HepG2 (cell line): ENCODE results near the gene TLNRD1. TPM values are rescaled to one million over a fixed set of nuclear protein-coding genes. Genes with fewer than 3 reads are reported as not detected.

Source experiments
- ZNF407 ChIP-seq: sonication (generic); formaldehyde crosslinking; IDR thresholded peaks from one replicate; pipeline ENCODE4 v1.5.1; 2020; ENCODE audit warnings: mild to moderate bottlenecking, missing genetic modification reagents; ENCODE audit errors: not compliant biosample characterization
- polyA plus RNA-seq, 8 experiments: library from polyadenylated mRNA; depleted of rRNA in 3 of 8; stranded (reverse) in 7 of 8; unstranded in 1 of 8; fragments of >200 nt; fragmentation: Illumina TruSeq in 4 of 8; extraction: Trizol in 4 of 8; gene quantifications; 2 replicates each; pipeline versions ENCODE4 v1.2.1 to v1.2.3, GENCODE V29; 2011 to 2016; ENCODE audit warnings: low read depth in 4 of 8, missing spikeins in 1 of 8, mixed read lengths in 1 of 8; ENCODE audit not compliant: insufficient read depth in 1 of 8
- total RNA-seq, 5 experiments: library from RNA; depleted of rRNA; stranded (reverse); fragments of >200 nt; fragmentation: Illumina TruSeq; extraction: Trizol; gene quantifications; 2 replicates each; pipeline ENCODE4 v1.2.3, GENCODE V29; 2016; ENCODE audit warnings: low read depth in 1 of 5
- TF ChIP-seq, protein P1 (sequence below): sonication (generic); formaldehyde crosslinking; IDR thresholded peaks from 2 replicates; pipeline ENCODE4 v1.9.0; 2021; ENCODE audit warnings: mild to moderate bottlenecking, missing genetic modification reagents

Gene TLNRD1
- total and polyA plus RNA-seq, 2 of the 13 experiments (the other 11 are each of a cell fraction or from before 2014, with no cell fraction given), result 3.4 to 5.3 TPM

- TF ChIP-seq ZNF407, result no peak
- TF ChIP-seq, protein P1, sequence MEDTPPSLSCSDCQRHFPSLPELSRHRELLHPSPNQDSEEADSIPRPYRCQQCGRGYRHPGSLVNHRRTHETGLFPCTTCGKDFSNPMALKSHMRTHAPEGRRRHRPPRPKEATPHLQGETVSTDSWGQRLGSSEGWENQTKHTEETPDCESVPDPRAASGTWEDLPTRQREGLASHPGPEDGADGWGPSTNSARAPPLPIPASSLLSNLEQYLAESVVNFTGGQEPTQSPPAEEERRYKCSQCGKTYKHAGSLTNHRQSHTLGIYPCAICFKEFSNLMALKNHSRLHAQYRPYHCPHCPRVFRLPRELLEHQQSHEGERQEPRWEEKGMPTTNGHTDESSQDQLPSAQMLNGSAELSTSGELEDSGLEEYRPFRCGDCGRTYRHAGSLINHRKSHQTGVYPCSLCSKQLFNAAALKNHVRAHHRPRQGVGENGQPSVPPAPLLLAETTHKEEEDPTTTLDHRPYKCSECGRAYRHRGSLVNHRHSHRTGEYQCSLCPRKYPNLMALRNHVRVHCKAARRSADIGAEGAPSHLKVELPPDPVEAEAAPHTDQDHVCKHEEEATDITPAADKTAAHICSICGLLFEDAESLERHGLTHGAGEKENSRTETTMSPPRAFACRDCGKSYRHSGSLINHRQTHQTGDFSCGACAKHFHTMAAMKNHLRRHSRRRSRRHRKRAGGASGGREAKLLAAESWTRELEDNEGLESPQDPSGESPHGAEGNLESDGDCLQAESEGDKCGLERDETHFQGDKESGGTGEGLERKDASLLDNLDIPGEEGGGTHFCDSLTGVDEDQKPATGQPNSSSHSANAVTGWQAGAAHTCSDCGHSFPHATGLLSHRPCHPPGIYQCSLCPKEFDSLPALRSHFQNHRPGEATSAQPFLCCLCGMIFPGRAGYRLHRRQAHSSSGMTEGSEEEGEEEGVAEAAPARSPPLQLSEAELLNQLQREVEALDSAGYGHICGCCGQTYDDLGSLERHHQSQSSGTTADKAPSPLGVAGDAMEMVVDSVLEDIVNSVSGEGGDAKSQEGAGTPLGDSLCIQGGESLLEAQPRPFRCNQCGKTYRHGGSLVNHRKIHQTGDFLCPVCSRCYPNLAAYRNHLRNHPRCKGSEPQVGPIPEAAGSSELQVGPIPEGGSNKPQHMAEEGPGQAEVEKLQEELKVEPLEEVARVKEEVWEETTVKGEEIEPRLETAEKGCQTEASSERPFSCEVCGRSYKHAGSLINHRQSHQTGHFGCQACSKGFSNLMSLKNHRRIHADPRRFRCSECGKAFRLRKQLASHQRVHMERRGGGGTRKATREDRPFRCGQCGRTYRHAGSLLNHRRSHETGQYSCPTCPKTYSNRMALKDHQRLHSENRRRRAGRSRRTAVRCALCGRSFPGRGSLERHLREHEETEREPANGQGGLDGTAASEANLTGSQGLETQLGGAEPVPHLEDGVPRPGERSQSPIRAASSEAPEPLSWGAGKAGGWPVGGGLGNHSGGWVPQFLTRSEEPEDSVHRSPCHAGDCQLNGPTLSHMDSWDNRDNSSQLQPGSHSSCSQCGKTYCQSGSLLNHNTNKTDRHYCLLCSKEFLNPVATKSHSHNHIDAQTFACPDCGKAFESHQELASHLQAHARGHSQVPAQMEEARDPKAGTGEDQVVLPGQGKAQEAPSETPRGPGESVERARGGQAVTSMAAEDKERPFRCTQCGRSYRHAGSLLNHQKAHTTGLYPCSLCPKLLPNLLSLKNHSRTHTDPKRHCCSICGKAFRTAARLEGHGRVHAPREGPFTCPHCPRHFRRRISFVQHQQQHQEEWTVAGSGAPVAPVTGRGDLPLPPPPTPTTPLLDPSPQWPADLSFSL (CRISPR knock-in tag), result no peak
Observed at GRCh38 chr15:80953001-80953952, 47.4 kb upstream of the TLNRD1 start (continued).
